Esophagus (tissue), 2 donors: ENCODE data around the gene DCTN2. TPM values are rescaled to one million over a fixed set of nuclear protein-coding genes. Genes with fewer than 3 reads are reported as not detected.
A peak's percentile ranks its signal among the peaks of the same experiment; 100 is the strongest.

ENCODE experiments used
- H3K27ac ChIP-seq, 2 donors: one replicate each; pipeline ENCODE4 v1.5.1; 2013; ENCODE audit warnings: low read depth in 2 of 2, mild to moderate bottlenecking in 2 of 2, inconsistent platforms in 1 of 2, low read length in 1 of 2, moderate library complexity in 1 of 2
- H3K27me3 ChIP-seq, 2 donors: one replicate each; pipeline ENCODE4 v1.6.1; 2013; ENCODE audit warnings: low read length in 2 of 2, control low read depth in 1 of 2, mild to moderate bottlenecking in 1 of 2; ENCODE audit not compliant: insufficient read depth in 2 of 2, control insufficient read depth in 1 of 2
- H3K36me3 ChIP-seq, 2 donors: one replicate each; pipeline ENCODE4 v1.6.1; 2013; ENCODE audit warnings: low read length in 1 of 2; ENCODE audit not compliant: control insufficient read depth in 2 of 2, insufficient read depth in 2 of 2
- H3K4me1 ChIP-seq, 2 donors: one replicate each; pipeline ENCODE4 v1.6.1; 2013; ENCODE audit warnings: low read length in 1 of 2; ENCODE audit not compliant: control insufficient read depth in 2 of 2, insufficient read depth in 2 of 2
- H3K4me3 ChIP-seq, 2 donors: one replicate each; pipeline ENCODE4 v1.5.1; 2013; ENCODE audit warnings: low read length in 2 of 2, mild to moderate bottlenecking in 2 of 2, low read depth in 1 of 2, moderate library complexity in 1 of 2
- H3K9me3 ChIP-seq, 2 donors: one replicate each; pipeline ENCODE4 v1.6.1; 2013; ENCODE audit warnings: mild to moderate bottlenecking in 2 of 2, low read depth in 1 of 2, low read length in 1 of 2, moderate library complexity in 1 of 2; ENCODE audit not compliant: control insufficient read depth in 2 of 2, insufficient read depth in 1 of 2
- WGBS, 2 donors: extraction: QIAGEN DNeasy Blood & Tissue Kit; methylation state at CpG; one replicate each; pipeline ENCODE4 v1.1.7; 2013; 5-methylcytosine and 5-hydroxymethylcytosine counted together
- polyA plus RNA-seq, 2 donors: library from polyadenylated mRNA; stranded (reverse); fragments of 200-250 nt; gene quantifications; one replicate each; pipeline ENCODE4 v1.2.3, GENCODE V29; 2013
- donor health status: healthy with polysubstance abuse.
- donor health status: Bipolar disorder and iron deficiency.

DCTN2 gene
- polyA plus RNA-seq, 2 donors, result 77.4 to 159 TPM

- Histone ChIP-seq H3K9me3 (no peaks in the 10 kb centered on the region), H3K27me3 (no peaks in the 10 kb centered on the region), H3K4me1 (peaks cover 2 to 15% of the 10 kb centered on the region in 2 donors), H3K36me3 (peaks cover 8 to 18% of the 10 kb centered on the region in 2 donors), H3K4me3 (no peak overlapping the region), H3K27ac (peak overlapping the region in 1 of 2 donors; percentile 99)
- 60 to 63% methylated on average over 11 of the region's 11 CpGs for WGBS, 2 donors
These were observed 22.0 kb downstream of the DCTN2 start for GRCh38 chr12:57524814-57525614.

GRCh38 chr12:57523706-57524614 is 23.0 kb downstream of the DCTN2 start:
- Histone ChIP-seq H3K4me3 (peak overlapping the region; percentile 67 to 74), H3K27me3 (no peaks in the 10 kb centered on the region), H3K4me1 (peaks cover 2 to 15% of the 10 kb centered on the region in 2 donors), H3K36me3 (peaks cover 8 to 13% of the 10 kb centered on the region in 2 donors), H3K9me3 (no peaks in the 10 kb centered on the region), H3K27ac (peak overlapping the region; percentile 97 to 99)
- WGBS, 2 donors, result 57 to 60% methylated on average over 14 of the region's 14 CpGs

GRCh38 chr12:57522887-57523705 is 23.9 kb downstream of the DCTN2 start:
- peaks cover 2 to 15% of the 10 kb centered on the region in 2 donors for H3K4me1 ChIP-seq
- peak overlapping the region; percentile 67 to 74 for H3K4me3 ChIP-seq
- H3K36me3 ChIP-seq, result peaks cover 4 to 13% of the 10 kb centered on the region in 2 donors
- WGBS, 2 donors, result 0 to 1% methylated on average over 22 to 36 of the region's 38 CpGs
- H3K27ac ChIP-seq, result peak overlapping the region; percentile 97 to 99
- no peaks in the 10 kb centered on the region for H3K9me3 ChIP-seq
- H3K27me3 ChIP-seq, result no peaks in the 10 kb centered on the region

- H3K4me3 ChIP-seq, result peak within 1 kb of the TSS; percentile 67 to 74
- peaks cover 2 to 15% of the 10 kb centered on the region in 2 donors for H3K4me1 ChIP-seq
- 1 to 3% methylated on average over 9 to 57 of the region's 57 CpGs for WGBS, 2 donors
- peak within 1 kb of the TSS; percentile 97 to 99 for H3K27ac ChIP-seq
- no peaks in the 10 kb centered on the region for H3K9me3 ChIP-seq
- peaks cover 3 to 11% of the 10 kb centered on the region in 2 donors for H3K36me3 ChIP-seq
- H3K27me3 ChIP-seq, result no peaks in the 10 kb centered on the region
These were observed 24.7 kb downstream of the DCTN2 start, which contains the start of gene MBD6 for GRCh38 chr12:57522011-57522886. Gene MBD6, plus strand, starts transcription at chr12:57522824. Its CDS starts 1,480 bp downstream, at chr12:57524304.

- peaks cover 2 to 15% of the 10 kb centered on the region in 2 donors for H3K4me1 ChIP-seq
- no peaks in the 10 kb centered on the region for H3K9me3 ChIP-seq
- WGBS, 2 donors, result 36 to 44% methylated on average over 17 of the region's 17 CpGs
- peaks cover 7 to 11% of the 10 kb centered on the region in 2 donors for H3K36me3 ChIP-seq
- H3K27ac ChIP-seq, result peak overlapping the region; percentile 97 to 99
- H3K27me3 ChIP-seq, result no peaks in the 10 kb centered on the region
- no peak overlapping the region for H3K4me3 ChIP-seq
These were observed 25.4 kb downstream of the DCTN2 start for GRCh38 chr12:57521525-57522010.

GRCh38 chr12:57520053-57520818 is 26.8 kb downstream of the DCTN2 start, which contains the start of gene DDIT3:
Gene DDIT3, minus strand, starts transcription at chr12:57520514. Its CDS starts 3,108 bp downstream, at chr12:57517406.
- Histone ChIP-seq H3K4me1 (peaks cover under 1 to 15% of the 10 kb centered on the region in 2 donors), H3K9me3 (no peaks in the 10 kb centered on the region), H3K4me3 (peak within 1 kb of the TSS; percentile 80 to 97), H3K36me3 (peaks cover 15% of the 10 kb centered on the region in 2 donors), H3K27me3 (no peaks in the 10 kb centered on the region), H3K27ac (peak within 1 kb of the TSS; percentile 97 to 99)
- WGBS, 2 donors, result 1% methylated on average over 49 to 51 of the region's 52 CpGs

- 0 to 2% methylated on average over 8 of the region's 8 CpGs for WGBS, 2 donors
- H3K27me3 ChIP-seq, result no peaks in the 10 kb centered on the region
- peaks cover 21% of the 10 kb centered on the region in 2 donors for H3K36me3 ChIP-seq
- peak overlapping the region; percentile 80 to 97 for H3K4me3 ChIP-seq
- H3K27ac ChIP-seq, result peak overlapping the region; percentile 97 to 99
- peaks cover 0 to 15% of the 10 kb centered on the region in 2 donors for H3K4me1 ChIP-seq
- H3K9me3 ChIP-seq, result no peaks in the 10 kb centered on the region
These were observed 27.3 kb downstream of the DCTN2 start for GRCh38 chr12:57519796-57520052.
